OCI-LY3 (cell line): ENCODE results near the gene TEFM.

Source experiments
- EZH2phosphoT487 ChIP-seq: fragments of 200-600 bp; shearing (Covaris generic); IDR thresholded peaks from 2 replicates; pipeline ENCODE4 v1.6.1; 2018; ENCODE audit warnings: antibody characterized with exemption, mixed run types, low read depth
- TF ChIP-seq, protein P1 (sequence below): fragments of 200-600, 300-600 bp; sonication (generic); IDR thresholded peaks from 2 replicates; pipeline ENCODE4 v1.5.1; 2014; ENCODE audit warnings: antibody characterized with exemption, low read length, low read depth

DNA sequence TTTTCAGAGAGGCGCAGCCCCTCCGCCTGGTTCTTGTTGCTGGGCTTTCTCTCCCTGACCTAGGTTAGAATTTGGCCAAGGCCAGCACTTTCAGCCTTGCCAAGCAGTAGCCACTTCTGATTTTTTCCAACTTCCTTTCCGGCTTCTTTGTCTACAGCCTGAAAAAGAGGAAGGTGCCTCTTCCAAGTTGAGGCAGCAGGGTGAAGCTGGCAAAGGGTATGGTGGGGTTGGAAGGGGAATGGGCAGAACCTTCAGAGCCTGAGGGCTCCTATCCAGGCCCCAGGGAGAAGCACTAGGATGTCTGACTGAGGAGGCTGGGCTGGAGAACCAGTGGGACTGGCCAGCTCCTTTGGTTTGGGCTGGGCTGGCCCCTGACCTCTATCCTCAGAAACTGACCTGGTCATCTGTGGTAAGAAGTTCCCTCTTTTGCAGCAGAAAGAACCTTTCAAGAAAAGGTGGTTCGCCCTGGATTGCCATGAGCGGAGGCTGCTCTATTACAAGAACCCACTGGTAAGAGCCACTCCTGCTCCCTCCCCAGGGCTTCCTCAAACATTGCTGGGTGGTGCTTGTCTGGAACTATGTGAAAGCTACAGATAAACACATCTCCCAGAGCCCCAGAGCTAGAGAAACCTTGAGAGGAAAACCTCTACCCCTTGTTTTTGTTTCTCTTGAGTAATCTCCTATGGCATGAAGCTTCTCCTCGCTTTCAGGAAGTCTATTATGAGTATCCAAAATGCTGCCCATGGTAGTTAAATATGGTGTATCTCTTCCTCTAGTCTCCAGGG, 48.2 kb upstream of the TEFM start:
- TF ChIP-seq, protein P1, sequence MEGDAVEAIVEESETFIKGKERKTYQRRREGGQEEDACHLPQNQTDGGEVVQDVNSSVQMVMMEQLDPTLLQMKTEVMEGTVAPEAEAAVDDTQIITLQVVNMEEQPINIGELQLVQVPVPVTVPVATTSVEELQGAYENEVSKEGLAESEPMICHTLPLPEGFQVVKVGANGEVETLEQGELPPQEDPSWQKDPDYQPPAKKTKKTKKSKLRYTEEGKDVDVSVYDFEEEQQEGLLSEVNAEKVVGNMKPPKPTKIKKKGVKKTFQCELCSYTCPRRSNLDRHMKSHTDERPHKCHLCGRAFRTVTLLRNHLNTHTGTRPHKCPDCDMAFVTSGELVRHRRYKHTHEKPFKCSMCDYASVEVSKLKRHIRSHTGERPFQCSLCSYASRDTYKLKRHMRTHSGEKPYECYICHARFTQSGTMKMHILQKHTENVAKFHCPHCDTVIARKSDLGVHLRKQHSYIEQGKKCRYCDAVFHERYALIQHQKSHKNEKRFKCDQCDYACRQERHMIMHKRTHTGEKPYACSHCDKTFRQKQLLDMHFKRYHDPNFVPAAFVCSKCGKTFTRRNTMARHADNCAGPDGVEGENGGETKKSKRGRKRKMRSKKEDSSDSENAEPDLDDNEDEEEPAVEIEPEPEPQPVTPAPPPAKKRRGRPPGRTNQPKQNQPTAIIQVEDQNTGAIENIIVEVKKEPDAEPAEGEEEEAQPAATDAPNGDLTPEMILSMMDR, result no peak
- TF ChIP-seq EZH2phosphoT487, result no peak
